CD4-positive, alpha-beta T cell treated with Interferon gamma for 1 hour (primary cell): ENCODE data around the gene SNAP25.

Source experiments
- DNase-seq: peaks from one replicate; pipeline ENCODE4 v3.0.0-alpha.2; 2020

Gene SNAP25

DNA sequence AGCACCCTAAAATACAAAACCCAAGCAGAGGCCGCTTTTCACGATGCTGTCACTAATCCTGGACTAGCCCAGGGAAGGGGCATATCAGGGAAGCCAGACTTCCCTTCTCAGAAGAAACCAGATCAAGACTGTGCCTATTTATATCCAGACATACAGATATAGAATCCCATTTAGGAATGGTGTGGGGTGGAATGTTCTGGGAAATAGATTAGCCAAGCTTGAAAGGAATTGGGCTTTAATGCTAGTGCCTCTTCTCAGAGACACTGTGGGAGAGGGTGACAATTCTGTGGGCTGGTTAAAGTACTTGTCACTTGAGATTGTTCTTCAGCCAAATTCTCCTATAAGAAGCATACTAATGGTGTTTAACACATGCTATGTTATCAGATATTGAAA, 45.5 kb downstream of the SNAP25 start:
- no peak for DNase-seq

DNA sequence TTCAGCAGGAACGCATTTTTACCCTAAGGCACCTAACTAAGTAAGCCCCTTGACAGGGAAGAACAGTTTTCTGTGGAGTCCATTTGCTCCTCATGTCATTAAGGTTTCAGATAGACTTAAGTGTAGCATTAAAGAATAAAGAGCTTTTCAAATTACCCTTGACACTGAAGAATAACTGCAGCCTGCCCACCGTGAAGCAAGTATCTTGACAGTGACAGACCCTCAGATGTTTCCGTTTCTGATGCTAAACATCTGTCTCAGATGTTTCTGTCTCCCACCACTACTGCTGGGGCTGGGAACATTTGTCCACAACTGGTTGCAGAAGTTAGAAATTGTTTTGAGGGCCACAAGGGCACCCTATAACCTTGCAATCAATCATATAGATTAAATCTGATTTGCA, 50.0 kb downstream of the SNAP25 start:
- DNase-seq, result no peak

DNA sequence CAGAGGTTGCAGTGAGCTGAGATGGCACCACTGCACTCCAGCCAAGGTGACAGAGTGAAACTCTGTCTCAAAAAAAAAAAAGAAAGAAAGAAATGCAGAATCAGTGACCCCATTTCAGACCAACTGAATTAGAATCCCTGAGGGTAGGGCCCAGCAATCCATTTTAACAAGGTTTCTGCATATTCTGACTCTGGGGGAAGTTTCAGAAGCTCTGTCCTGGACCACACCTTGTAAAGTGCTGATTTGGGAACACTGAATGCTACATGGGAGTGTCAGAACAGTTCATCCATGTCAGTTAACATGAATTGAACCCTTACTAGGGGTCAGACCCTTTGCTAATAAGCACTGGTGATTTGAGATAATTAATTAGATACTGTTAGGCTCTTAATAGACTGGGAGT, 52.0 kb downstream of the SNAP25 start:
- DNase-seq, result no peak

DNA sequence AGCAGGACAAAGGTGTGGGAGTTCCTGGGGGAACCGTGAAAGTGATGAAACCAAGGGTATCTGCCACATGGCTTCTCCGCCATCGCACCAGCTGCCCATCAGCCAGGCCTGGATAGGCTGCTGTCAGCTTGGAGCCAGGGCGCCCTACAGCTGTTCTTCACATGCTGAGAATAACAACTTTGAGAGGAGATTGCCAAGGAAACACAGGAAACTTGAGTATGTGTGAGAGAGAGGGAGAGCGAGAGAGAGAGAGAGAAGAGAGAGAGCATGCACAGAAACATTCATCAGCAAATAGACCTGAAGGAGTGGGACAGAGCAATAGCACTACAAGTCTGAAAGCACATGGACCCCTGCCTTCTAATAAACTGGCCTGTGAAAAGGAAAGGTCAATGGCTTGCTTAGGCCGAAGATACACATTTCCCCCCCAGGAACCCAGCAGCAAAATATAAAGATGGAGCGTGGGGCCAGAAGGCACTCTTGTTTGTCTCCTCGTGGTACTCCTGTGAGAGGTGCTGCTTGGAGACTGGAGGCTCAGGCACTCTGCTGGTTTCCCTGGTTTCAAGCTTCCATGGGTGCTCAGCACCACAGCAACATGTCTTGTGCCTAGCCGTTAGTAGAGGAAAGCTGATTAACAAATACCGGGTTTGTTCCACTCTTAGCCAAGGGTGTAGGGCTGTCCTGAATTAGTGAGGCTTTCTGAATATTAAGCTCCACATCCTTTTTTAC, 53.0 kb downstream of the SNAP25 start:
- no peak for DNase-seq

DNA sequence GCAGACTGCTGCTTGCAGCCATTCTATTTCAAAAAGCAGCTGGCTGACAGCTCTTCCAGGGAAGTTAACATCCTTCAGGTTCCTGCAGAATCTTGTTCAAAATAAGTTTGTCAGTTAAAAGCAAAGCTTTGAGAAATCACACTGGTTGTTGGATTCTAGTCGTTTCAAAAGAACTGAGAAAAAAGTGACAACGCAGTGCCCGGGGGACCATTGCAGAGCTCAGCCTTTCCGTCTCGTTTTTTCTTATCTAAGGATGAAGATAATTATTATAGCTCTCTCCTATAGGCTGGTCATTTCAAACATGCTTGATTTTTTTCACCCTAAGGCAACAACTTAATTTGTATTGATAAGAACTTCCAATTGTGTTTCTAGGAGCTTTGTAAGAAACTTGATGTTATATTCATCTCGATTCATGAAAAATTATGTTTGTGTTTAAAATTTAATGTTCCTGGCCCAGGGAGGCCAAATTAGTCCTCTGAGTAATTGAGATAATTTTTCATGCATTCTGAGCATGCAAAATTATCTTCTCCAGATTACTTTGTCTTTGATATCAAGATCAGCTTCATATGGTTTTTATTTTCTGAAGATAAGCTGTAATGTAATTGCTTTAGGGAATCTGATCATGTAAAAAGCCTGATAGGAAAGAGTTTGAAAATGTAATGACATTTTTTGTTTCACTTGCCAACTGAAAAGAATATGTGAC, 58.4 kb downstream of the SNAP25 start:
- no peak for DNase-seq

DNA sequence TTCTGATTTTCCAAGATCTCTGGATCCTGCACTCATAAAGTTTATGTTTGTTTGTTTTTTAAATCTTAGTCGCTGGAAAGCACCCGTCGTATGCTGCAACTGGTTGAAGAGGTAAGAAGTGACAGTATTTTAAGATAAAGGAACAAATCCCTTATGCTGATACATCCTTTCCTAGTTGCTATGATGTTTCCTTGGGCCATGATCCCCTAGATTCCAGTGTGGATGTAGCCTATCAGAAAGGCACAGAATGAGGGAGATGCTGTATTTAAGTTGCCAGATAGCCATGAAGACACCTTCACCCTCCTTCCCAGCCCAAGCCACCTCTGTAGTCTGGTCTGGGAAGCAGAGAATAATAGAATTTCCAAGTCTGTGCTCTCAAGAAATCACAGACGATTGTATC, 59.0 kb downstream of the SNAP25 start:
- no peak for DNase-seq

DNA sequence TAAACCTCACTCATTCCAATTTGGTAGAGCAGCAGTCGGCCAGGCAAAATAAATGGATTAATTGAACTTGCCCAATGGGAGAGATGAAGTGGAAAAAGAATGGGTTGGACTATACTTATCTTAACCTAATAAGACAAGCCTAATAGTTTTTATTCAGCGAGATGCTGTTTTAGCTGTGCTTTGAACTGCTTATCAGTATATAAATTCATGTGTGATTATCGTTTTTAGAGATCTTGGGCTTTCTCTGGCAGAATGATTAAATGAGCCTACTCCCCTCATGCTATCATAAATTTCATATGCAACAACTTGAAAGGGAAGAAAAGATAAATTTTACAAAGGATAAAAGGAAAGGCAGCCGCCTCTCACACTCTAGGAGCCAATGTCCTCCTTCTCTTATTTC, 59.8 kb downstream of the SNAP25 start:
- no peak for DNase-seq

DNA sequence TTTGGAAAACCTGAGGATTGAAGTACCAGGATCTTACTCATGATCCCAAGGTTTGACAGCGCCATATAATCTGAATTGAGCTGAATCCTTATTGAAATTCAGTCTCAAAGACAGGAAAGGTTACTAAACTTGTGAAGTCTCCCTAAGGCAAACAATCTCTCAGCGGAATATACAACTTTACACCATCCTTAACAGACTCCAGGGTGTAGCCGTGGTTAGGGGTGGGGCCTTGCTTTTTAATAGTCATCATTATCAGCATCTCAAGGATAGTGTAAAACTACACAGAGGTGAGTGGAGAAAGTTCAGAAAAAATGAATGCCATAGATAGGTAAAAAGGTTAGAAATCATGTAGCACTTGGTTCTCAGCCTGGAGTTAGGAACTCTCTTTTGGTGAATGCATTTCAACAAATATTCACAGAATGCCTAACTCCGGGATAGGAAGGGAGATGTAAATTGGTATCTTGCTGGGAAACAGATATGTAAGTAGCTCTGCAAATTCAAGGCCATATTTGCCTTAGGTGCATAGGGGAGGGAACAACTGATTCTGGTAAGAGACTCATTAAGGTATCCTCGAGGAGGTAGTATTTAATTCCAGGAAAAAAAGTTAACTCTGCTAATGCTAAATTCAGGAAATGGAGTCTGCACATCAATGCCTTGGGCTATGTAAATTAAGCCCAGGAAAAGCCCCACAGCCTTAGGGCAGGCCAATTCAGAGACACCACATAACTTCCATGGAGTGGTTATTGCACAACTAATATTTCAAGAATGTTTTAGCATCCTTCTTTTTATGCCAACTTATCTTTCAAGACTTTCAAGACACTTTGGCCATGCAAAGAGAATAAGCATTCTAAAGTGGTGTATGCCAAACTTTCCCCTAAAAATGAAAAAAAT, 61.6 kb downstream of the SNAP25 start:
- no peak for DNase-seq

DNA sequence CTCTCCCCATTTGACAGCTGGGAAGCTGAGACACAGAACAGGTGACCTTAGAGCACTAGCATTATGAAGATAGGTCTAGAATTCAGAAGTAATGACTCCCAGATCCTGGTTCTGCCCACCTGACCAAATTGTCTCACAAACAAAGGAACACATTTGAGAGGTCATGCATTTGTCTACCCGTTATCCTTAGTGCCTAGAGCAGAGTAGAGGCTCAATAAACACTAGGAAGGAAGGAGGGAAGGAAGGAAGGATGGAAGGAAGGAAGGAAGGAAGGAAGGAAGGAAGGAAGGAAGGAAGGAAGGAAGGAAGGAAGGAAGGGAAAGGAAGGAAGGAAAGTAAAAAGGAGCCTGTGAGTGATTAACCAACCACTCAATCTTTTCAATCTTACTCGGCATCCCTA, 63.3 kb downstream of the SNAP25 start:
- DNase-seq, result no peak

DNA sequence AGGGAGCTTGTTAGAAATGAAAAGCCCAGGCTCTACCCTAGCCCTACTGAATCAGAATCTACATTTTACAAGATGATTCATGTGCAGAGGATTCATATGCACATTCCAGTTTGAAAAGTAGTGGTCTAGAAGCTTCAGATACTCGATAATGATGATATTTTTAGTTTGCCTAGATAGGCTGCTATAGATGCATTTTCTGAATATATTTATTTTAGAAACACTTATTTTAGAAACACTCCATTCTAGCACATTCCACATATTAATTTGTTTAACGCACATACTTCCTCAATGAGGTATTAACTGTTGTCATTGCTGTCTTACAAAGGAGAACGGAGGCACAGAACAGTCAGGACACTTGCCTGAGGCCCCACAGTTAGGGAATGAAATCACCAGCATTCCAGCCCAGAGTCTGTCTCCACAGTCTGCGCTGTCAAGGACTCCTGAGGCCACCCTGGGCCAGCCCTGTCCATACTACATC, 64.4 kb downstream of the SNAP25 start:
- DNase-seq, result no peak

DNA sequence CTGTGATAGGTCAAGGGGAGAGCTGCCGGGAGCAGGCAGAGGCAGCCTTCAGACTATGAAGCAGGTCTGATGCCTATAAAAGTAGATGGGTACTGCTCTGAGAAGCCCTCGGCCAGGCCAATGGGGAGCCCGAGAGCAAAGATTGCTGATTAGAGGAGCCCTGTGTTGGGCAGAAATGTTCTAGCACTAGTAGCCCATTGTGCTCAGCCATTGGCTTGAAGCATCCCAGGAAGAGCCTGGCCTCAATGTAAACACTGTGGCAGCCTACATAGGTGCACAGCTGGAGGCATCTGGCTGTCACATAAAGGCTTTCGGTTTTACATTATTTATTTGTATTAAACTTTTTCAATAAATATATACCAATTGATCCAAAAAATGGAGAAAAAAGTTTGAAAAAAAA, 67.7 kb downstream of the SNAP25 start:
- no peak for DNase-seq

DNA sequence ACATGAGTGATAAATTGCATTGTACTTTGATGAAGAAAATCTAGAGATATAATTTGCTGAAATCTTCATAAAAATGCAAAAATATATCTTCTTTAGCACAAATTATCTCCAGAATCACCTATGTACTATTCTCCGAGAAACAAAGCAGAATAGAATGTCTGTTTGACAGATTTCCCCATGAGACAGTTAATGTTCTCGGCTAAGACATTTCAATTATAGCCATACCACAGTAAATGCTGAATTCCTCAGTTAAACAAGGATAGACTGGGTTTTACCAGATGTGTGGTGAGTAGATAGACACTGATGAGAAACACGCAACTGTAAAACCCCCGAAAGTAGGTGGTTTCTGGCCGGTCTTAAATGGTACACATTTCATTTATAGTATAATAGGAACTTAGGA, 69.8 kb downstream of the SNAP25 start:
- no peak for DNase-seq

DNA sequence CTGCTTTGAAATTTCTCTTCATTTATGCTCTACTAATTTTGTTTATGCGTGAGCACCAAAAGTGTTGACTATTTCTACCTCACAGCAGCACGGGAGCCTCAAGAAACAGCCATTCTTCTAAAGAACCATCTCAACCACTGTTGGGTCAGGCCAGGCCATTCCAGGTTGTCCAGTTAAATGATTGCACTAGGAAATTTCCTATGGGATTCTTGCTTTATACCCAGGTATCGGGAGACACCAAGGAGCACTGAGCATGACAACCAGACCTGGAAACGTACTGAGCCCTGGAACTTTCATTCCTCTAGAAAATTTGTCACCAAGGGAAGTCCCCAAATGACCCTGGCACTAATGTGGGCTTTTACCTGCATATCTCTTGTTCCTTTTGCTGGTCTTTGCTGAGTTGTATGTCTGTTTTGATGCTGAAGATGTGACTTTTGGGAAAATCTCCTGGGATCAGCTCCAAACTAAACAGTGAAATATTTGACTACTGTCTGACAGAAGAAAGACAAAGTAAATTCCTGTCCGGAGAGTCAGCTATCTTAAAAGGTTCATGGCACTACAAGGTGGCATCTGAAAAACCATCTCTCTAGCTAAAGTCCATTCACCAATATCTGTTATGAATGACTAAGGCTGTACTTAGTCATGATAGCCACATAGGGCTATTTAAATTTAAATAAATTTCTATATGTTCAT, 70.5 kb downstream of the SNAP25 start:
- DNase-seq, result no peak

DNA sequence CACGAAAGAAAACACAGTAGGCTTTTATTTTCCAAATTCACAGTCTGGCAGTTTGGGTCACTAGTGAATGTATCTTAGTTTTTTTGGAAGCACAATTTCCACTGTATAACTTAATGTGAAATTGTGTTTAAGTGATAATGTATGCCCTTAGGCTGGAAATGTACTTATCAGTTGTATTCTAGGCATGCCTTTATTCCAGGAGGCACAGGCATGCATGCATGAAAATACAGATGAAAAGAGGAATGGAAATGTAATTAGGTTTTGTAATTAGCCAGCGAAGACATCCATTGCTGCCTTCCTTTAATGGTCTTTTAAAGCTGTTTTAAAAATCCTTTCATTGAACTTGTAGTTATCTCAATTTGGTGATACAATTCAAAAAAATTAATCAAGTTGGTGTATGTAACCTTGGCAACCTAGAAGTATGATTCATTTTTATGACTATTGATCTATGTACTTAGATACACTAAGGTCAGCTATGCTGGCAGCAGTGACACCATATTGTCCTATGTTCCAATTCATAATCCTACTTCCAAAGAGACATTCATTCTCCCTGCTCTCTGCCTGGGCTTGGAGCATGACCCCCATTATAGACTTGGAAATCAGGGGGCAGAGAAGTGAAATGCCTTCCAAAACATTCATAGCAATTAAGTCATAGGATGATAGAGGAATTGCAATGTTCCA, 73.1 kb downstream of the SNAP25 start:
- no peak for DNase-seq

DNA sequence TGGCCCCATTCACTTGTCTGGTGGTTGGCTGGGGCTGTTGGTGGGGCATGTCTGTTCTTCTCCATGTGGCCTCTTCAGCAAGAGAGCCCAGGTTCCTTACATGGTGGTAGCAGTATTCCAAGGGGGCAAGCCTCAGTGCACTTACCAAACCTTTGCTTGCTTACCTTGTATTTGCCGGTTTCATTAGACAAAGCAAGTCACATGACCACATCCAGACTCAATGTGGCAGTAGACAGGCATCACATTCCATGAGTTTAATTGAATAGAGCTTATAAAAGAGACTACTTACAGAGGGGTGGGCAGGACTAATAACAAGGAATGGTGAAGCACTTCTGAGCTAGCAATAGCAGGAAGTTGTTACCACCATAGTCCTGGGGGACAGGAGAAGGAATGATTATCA, 78.6 kb downstream of the SNAP25 start:
- no peak for DNase-seq

DNA sequence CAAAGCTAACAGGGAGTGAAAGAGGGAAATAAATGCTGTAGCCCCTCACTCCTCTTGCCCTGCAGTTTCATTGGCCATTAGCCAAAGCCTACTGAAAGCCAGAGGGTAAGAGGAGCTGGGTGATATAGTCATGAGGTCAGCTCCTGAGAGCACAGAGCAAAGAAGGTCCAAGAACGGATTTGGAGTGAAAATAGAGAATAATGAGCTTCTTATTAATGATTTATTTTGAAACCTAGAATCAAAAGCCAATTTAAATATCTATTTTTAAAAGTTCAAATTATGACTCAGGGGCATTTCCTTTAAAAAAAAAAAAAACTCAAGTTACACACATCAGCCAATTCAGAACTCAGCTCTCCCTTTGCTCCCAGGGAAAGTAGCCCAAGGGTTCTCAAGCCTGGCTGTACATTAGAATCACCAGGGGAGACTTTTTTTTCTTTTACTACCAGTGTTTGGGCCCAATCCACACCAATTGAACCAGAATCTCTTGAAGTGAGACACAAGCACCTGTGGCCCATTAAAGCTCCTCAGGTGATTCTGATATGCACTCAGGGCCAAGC, 79.1 kb downstream of the SNAP25 start:
- no peak for DNase-seq

DNA sequence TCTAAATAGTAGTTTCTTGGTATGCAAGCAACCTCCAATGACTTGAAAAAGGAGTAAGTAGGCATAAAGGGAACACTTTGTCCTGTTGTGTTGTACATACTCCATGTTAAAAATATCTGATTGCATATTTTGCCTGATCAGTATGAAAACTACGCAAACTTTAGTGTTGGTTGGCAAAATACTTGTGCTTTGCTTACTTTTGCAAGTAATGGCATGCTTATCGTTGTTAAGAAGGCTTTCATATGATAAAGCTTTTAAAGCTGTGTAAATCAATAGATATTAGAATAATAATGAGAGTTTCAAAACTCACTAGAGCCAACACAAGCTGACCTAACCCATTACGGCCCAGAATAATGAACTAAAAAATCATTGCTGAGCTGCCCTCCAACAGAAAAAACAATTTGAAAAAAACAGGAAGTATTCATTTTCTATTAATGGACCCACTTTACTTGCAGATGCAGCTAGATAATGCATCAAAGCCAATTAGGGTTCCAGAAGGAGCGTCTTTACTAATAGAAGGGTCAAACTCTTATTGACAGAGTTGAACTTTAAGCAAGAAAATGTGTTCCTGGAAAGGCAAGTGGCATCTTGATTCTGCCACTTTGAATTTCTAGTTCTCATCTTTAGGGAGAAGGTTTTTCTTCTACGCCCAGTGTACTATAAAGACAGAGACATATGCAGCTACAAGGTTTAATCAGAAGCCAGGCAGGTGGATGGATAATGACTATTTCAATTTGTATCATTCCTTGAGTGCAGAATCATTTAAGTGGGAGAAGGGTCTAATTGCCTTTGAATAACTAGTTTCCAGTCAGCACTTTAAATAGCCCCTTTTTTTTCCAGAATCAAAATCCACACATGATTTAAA, 82.2 kb downstream of the SNAP25 start:
- no peak for DNase-seq

DNA sequence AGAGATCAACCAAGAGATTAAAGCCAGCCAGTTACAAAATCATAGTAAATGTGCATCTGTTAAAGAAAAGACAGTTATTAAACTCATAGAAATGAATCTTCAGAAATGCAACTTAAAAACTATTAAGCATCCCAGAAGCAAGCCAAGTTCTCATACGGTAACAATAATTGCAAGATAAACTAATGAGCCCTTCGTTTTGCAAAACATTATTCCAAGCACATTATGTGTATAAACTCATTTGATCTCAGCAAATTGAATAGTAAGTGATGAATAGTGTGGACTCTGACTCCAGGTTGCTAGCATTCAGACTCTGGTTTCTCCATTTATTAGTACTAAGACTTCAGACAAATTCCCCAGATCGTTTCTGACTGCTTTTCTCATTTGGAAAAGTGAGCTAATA, 85.2 kb downstream of the SNAP25 start:
- DNase-seq, result no peak

DNA sequence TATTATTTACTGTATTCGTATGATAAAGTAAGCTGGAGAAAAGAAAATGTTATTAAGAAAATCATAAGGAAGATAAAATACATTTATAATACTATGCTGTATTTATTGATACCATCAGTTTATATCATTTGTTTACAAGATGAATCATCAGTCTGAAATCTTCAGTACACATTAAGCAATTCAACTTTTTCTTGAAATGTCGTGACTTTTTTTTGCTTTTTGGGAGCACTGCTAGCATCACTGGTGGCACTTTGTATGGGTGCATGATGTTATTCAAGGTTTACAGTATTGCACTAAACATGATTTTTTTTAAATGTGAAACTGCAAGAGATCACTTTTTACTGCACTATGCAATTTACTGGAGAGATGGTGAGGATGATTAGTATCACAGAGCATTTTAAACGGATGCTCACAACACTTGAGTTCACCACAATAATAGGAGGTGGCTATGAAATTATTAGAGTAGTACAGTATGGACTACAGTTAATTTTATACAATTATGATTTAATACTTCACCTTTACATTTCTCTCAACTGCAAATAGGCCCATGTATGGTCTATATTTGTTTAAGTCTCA, 85.9 kb downstream of the SNAP25 start:
- DNase-seq, result no peak

DNA sequence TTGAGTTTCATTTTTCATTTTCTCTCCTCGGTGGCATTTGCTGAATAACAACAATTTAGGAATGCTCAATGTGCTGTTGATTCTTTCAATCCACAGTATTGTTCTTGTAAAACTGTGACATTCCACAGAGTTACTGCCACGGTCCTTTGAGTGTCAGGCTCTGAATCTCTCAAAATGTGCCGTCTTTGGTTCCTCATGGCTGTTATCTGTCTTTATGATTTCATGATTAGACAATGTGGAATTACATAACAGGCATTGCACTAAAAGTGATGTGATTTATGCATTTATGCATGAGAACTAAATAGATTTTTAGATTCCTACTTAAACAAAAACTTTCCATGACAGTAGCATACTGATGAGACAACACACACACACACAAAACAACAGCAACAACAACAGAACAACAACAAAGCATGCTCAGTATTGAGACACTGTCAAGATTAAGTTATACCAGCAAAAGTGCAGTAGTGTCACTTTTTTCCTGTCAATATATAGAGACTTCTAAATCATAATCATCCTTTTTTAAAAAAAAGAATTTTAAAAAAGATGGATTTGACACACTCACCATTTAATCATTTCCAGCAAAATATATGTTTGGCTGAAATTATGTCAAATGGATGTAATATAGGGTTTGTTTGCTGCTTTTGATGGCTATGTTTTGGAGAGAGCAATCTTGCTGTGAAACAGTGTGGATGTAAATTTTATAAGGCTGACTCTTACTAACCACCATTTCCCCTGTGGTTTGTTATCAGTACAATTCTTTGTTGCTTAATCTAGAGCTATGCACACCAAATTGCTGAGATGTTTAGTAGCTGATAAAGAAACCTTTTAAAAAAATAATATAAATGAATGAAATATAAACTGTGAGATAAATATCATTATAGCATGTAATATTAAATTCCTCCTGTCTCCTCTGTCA, 88.1 kb downstream of the SNAP25 start:
- no peak for DNase-seq
